H7 (cell line): Measurements from ENCODE around the gene TTLL8. TPM values are rescaled to one million over a fixed set of nuclear protein-coding genes. Genes with fewer than 3 reads are reported as not detected.
"Not testable (repeated sequence)": the region's sequence is repeated elsewhere in the genome, so short reads cannot be mapped to it uniquely, and the experiment has no call there.

ENCODE experiments used
- DNase-seq: peaks from one replicate; pipeline ENCODE4 v3.0.0; 2012
- H3K27me3 ChIP-seq: 2 replicates; pipeline ENCODE4 v1.6.0; 2011; ENCODE audit warnings: mild to moderate bottlenecking, low read length; ENCODE audit not compliant: control insufficient read depth, insufficient read depth
- H3K36me3 ChIP-seq: replicated peaks from 2 replicates; pipeline ENCODE4 v1.5.1; 2011; ENCODE audit warnings: low read length; ENCODE audit not compliant: control insufficient read depth, insufficient read depth
- H3K4me3 ChIP-seq: 2 replicates; pipeline ENCODE4 v1.5.1; 2011; ENCODE audit warnings: low read depth, mild to moderate bottlenecking, control low read depth, low read length, moderate library complexity; ENCODE audit not compliant: insufficient read depth
- total RNA-seq: library from RNA; depleted of rRNA; stranded (reverse); fragments of >200 nt; shearing (Covaris generic); gene quantifications from 2 replicates; pipeline ENCODE4 v1.2.3, GENCODE V29; 2014

The TTLL8 gene
- total RNA-seq, 1 experiment from 2014 or later: not detected

DNA sequence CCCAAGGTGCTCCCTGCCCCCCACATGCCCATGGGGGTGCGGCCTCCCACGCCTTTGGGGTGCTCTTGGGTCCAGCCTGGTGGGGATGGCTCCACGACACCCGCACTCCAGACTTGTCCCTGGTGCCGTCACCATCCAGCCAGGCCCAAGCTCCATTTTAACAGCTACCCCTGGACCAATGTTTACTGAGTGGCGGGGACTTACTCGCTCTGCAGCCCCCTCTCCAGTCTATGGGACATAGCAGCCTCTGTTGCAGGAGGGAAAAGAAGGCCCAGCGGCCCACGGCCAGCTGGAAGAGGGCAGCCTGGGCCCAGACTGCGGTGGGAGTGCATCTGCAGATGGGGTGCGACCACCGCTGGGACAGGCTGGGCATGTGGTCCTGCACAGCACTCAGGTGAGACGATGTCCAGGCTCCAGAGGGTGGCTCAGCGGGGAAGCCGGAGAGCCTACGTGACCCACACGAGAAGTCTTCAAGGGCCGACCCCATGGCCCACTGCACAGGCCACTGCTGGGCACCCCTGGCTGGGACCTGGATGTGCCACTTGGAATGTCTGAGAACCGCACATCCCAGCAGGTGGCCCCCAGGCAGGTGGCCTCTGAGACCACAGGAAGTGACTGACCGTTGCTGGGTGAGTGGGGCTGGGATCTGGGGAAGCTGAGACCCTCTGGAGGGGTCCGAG, 63.6 kb downstream of the TTLL8 start:
- no peaks in the 10 kb centered on the region for H3K27me3 ChIP-seq
- no peak overlapping the region for H3K4me3 ChIP-seq
- peak; percentile 49 for DNase-seq
- no peaks in the 10 kb centered on the region for H3K36me3 ChIP-seq

DNA sequence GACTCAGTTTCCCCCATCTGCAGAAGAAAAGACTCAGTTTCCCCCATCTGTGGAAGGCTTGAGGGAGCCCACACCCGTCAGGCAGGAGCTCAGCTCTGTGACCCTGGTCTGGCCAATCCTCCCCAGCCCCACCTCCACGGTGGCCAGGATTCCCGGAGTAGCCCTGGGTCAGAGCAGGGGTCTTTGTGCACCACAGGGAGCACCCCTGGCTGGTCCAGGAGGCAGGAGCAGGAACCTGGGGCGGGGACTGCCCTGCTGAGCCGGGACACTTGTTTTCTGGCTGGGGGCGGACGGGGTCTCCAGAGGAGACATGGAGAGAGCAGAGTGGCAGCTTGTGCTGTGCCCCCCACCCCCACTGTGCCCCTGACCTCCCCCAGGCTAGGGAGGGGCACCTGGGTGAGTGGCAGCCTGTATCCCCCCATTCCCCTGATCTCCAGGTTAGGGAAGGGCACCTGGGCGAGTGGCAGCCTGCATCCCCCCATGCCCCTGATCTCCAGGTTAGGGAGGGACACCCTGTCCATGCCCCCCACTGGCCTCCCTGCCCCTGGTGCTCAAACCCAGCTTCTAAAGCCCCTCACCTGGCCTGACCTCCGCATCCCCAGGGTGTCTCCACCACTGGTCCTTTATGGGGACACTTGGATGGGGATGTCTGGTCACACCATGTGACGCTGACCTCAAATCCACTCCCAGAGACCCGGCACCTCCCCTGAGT, 64.3 kb downstream of the TTLL8 start:
- no peak for DNase-seq
- no peak overlapping the region for H3K4me3 ChIP-seq
- H3K36me3 ChIP-seq: no peaks in the 10 kb centered on the region
- H3K27me3 ChIP-seq: no peaks in the 10 kb centered on the region

DNA sequence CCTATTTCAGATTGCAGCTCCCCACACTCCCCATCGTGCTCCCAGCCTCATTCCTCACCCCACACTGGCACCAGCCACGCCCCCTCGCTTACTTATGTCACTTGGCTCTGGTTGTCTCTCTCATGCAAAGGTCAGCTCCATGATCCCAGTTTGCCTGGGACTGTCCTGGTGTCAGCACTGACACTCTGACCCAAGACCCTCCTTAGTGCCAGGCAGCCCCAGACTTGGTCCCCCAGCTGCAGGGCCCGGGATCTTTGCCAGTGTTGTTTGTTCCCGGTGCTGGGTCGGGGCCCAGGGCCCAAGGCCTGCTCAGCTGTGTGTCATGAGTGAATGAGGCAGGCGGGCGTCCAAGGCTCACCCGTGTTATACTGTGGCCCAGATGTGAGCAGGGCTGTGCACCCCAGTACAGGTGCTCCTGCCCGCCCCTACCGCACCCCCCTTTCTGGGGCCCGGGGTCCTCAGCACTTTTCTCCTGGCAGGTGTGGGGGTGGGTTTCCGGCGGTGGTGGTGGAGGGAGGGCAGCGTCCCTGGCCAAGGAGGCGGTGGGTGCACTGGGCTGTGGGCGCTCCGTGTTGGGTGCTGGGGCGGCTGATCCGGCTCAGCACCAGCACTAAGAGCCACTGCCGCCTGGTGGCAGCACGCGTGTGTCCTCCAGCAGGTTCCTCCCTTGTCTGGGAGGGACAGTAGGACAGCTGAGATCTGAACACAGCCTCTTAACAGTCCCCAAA, 65.0 kb downstream of the TTLL8 start:
- Histone ChIP-seq H3K27me3 (no peaks in the 10 kb centered on the region), H3K36me3 (no peaks in the 10 kb centered on the region), H3K4me3 (no peak overlapping the region)
- peak; percentile 91 for DNase-seq

DNA sequence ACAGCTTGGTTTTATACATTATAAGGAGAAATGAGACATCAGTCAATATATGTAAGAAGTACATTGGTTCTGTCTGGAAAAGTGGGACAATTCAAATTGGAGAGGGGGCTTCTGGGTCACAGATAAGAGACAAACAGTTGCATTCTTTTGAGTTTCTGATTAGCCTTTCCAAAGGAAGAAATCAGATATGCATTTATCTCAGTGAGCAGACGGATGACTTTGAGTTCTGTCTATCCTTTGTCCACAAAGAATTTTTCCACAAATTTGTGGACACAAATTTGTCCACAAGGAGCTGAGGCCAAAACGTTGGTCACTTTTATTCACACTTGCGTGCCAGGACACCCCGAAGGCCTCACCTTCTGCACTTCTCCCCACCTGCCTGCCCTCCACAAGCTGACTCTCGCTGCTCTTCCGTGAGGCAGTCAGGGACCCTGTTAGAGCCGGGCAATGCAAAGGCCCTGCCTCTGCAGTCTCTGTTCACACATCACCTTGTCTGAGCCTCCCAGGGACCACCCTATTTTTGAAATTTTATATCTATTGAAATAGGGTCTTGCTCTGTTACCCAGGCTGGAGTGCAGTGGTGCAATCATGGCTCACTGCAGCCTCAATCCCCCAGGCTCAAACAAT, 66.1 kb downstream of the TTLL8 start:
- DNase-seq: no peak
- H3K4me3 ChIP-seq: no peak overlapping the region
- H3K27me3 ChIP-seq: no peaks in the 10 kb centered on the region
- H3K36me3 ChIP-seq: no peaks in the 10 kb centered on the region

DNA sequence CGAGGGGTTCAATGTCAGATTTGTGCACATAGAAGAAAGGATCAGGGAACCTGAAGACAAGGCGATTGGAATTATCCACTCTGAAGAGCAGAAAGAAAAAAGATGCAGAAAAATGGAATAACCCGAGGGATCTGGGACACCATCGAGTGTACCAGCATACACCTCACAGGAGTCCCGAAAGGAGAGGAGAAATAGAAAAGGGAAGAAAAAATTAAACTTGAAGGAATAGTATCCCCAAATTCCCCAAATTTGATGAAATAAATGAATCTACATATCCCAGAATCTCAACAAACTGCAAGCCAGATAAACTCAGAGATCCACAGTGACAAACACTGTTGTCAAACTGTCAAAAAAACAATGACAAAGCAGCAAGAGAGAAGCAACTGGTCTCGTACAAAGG, 66.9 kb downstream of the TTLL8 start:
- no peak for DNase-seq
- no peaks in the 10 kb centered on the region for H3K27me3 ChIP-seq
- H3K4me3 ChIP-seq: no peak overlapping the region
- no peaks in the 10 kb centered on the region for H3K36me3 ChIP-seq

DNA sequence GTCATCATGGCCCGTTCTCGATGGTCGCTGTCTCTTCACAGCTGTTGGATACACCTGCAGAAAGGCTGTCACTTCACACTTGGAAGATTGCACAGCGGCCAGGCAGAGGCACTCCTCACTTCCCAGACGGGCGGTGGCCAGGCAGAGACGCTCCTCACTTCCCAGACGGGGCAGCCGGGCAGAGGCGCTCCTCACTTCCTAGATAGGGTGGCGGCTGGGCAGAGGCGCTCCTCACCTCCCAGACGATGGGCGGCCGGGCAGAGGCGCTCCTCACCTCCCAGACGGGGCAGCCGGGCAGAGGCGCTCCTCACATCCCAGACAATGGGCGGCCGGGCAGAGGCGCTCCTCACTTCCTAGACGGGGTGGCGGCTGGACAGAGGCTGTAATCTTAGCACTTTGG, 68.3 kb downstream of the TTLL8 start:
- H3K4me3 ChIP-seq, H3K27me3 ChIP-seq, DNase-seq: not testable (repeated sequence)

DNA sequence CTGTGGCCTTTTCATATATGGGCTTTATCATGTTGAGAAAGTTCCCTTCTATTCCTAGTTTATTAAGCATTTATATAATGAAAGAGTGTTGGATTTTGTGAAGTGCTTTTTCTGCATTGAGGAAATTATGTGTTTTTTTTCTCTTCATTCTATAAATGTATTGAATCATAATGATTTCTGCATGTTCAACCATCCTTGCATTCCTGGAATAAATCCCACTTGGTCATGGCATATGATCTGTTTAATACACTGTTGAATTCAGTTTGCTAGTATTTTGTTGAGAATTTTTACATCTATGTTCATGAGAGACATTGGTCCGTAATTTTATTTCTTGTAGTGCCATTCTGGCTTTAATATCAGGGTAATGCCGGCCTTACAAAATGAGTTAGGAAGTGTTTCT, 71.8 kb downstream of the TTLL8 start:
- H3K36me3 ChIP-seq: no peaks in the 10 kb centered on the region
- no peak for DNase-seq
- H3K4me3 ChIP-seq: no peak overlapping the region
- H3K27me3 ChIP-seq: peaks cover 20% of the 10 kb centered on the region

More for the DNA sequence above, 68.3 kb downstream of the TTLL8 start:
- not testable (repeated sequence) for H3K36me3 ChIP-seq

DNA sequence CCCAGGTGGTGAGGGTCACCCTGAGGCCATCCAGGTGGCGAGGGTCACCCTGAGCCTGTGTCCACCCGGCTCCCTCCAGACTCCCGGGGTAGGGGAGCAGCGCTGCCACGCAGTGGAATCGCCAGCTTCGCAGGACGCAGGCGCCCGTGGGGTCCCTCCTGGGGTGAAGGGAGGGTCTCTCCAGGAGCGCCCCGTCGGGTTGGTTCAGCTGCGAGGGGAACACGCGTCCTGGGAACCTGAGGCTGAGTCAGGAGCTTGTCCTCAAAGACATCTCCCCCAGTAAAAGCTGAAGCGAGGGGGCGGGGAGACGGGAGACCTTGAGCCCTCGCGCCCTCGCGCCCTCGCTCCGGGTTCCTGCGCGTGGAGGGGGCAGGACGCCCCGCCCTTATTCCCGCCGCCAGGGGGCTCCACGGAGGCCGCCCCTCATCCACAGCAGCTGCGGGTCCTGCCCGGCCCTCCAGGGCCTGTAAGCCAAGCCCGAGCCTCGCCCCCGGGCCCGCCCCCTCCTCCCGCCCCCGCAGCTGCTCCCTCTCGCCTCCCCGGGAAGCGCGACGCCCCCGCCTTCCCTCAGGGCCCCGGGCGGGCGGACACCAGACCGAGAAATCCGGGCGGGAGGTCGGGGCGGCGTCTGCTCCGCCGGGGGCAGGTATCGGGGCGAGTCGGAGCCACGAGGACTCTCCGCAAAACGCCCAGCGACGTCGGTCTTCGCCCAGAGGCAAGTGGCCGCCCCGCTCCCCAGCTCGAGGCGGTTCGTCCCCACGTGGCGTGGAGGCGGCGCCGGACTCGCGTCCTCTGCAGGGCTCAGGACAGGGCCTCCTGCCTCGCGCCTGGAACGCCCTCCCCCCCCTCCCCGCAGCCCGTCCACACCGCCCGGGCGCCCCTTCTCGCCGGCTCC, 74.7 kb downstream of the TTLL8 start:
- Histone ChIP-seq H3K36me3 (no peaks in the 10 kb centered on the region), H3K4me3 (peak overlapping the region; percentile 39), H3K27me3 (peaks cover 20% of the 10 kb centered on the region)
- peak; percentile 96 for DNase-seq

DNA sequence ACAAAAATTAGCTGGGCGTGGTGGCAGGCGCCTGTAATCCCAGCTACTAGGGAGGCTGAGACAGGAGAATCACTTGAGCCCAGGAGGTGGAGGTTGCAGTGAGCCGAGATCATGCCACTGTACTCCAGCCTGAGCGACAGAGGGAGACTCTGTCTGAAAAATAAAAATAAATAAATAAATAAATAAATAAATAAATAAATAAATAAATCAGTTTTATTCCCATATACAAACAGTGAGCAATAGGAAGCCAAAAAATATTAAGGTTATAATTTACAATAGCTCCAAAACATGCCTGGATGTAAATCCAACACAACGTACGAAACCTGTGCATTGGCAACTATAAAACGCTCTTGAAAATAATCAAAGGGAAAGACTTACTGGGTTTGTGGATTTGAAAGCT, 76.3 kb downstream of the TTLL8 start:
- H3K4me3 ChIP-seq, DNase-seq, H3K36me3 ChIP-seq: not testable (repeated sequence)
- peaks cover 20% of the 10 kb centered on the region for H3K27me3 ChIP-seq

DNA sequence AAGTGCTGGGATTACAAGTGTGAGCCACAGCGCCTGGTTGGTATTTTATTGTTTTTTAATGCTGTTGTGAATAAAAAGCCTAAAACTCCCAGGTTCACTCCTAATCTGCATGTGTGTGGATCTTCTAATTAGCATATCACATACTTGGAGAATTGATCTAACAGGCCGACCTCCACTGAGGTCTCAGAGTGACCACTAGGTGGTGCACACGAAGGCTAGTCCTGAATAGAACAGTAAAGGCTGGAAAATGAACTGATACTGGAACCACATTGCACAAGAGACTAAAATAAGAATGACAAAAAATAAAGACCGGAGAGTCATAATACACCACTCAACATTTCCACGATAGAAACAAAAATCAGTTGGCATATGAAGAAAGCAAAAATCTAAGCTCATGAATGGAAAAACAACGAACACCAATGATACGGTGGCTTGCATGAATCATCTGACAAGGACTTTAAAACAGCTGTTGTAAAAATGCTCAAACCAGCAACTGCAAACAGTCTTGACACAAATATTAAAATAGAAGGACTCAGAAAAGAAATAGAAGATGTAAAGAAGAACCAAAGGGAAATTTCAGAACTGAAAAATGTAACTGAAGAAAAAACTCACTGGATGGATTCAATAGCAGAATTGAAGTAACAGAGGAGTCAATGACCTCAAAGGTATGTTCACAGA, 78.4 kb downstream of the TTLL8 start:
- Histone ChIP-seq H3K27me3 (peaks cover 18% of the 10 kb centered on the region), H3K4me3 (no peak overlapping the region), H3K36me3 (no peaks in the 10 kb centered on the region)
- DNase-seq: peak; percentile 88

DNA sequence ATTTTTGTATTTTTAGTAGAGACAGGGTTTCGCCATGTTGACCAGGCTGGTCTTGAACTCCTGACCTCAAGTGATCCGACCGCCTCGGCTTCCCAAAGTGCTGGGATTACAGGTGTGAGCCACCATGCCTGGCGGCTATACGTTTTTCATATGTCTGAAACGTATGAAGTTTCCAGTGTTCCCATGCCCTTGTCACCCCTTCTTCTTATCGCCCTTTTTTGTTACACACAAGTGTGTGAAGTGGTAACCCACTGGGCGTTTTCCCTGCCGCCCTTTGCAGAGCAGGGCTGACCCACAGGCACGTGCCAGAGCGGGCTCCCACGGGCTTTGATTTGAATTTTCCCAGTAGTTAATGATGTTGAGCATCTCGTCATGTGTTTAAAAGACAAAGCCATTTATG, 80.5 kb downstream of the TTLL8 start:
- H3K36me3 ChIP-seq: no peaks in the 10 kb centered on the region
- H3K27me3 ChIP-seq: peaks cover 3% of the 10 kb centered on the region
- H3K4me3 ChIP-seq: no peak overlapping the region
- DNase-seq: no peak

DNA sequence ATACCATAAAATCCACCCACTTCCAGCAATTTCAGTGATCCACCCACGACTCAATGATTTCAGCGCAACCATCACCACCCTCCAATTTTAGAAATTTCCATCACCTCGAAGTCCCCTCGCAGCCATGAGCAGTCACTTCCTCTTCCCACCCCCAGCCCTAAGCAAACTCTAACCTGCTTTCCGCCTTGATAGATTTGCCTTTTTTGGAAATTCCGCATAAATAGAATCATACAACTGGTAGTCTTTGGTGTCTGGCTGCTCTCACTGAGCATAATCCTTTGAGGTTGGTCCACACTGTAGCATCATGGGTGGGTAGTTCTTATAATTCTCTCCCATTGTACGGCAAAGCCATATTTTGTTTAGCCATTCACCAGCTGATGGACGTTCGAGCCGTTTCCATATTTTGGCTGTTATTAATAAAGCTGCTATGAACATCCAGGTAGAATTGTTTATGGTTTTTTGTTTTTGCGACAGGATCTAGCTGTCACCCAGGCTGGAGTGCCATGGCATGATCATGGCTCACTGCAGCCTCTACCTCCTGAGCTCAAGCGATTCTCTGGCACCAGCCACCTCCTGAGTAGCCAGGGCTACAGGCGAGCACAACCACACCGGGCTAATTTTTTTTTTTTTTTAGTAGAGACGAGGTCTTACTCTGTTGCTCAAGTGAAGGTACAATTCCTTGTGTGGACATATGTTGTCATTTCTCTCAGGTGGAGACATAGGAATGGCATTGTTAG, 81.5 kb downstream of the TTLL8 start:
- DNase-seq: peak; percentile 43
- Histone ChIP-seq H3K4me3 (no peak overlapping the region), H3K36me3 (no peaks in the 10 kb centered on the region), H3K27me3 (peaks cover 9% of the 10 kb centered on the region)
